NCI-H146 treated with DMSO at 0.1 percent for 48 hours (cell line): Measurements from ENCODE around the gene PRSS37.
"Not testable (repeated sequence)": the region's sequence is repeated elsewhere in the genome, so short reads cannot be mapped to it uniquely, and the experiment has no call there.

Experiments used
- DNase-seq: peaks from one replicate; lab custom pipeline; 2025; ENCODE audit not compliant: unreplicated experiment; lab: John Stamatoyannopoulos, UW

The PRSS37 gene, protein sequence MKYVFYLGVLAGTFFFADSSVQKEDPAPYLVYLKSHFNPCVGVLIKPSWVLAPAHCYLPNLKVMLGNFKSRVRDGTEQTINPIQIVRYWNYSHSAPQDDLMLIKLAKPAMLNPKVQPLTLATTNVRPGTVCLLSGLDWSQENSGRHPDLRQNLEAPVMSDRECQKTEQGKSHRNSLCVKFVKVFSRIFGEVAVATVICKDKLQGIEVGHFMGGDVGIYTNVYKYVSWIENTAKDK

GRCh38 chr7:141841385-141841784, at the start of gene PRSS37:
PRSS37 (minus strand) TSS chr7:141841485; CDS start chr7:141841049, 436 bp downstream.
- no peak for DNase-seq

GRCh38 chr7:141889321-141889720, 48.0 kb upstream of the PRSS37 start:
- DNase-seq: no peak

GRCh38 chr7:141884539-141885225, 43.4 kb upstream of the PRSS37 start:
- no peak for DNase-seq

DNA sequence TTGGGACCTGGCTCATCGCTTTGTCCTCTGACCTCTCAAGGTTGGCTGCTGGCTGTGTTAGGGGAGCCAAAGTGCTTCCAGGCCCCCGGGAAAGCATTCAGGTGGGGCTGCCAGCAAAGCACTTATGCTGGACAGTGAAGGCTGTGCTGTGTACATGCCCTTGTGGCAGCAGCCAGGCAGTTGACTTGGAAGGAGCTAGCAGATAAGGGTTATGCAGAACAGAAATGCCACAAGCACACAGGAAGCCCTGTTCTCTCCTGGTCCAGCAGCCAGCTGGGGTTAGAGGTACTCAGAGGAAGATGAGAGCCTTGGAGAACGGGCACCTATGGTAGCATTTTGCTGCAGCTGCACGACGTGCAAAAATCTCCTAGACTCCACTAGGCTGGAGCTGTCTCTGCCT, 39.7 kb upstream of the PRSS37 start:
- no peak for DNase-seq

DNA sequence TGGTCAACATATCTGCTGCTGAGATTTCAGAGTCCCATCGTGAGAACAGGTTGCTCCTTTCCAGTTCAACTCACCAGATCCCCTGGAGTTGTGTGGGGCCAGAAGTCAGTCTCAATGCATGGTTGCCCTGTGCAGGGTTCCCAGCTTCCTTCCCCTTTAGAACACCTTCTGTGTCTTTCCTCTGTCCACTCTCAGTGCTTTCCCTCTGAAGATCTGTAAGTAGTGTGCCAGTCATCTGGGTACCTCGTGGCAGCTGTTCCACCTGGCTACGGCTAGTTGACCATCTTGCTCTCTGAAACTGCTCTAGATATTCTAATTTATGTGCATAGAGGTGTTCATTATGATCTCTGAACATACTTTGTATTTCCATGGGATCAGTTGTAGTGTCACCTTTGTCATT, 36.1 kb upstream of the PRSS37 start:
- no peak for DNase-seq

DNA sequence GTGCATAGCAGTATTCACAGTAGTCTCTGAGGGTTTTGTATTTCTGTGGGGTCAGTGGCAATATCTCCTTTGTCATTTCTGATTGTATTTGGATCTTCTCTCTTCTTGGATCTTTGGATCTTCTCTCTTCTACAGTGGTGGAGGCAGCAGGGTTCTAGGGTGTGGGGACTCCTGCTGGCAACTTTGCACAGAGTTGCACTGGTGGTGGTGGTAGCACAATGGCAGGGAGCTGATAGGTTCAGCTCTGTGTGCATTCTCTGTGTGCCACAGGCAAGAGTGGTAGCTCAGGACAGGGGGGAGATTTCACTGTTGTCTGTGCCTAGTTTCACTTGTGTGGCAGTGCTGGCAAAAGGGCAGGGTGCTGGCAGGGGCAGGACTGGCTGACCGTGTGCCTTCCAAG, 35.1 kb upstream of the PRSS37 start:
- DNase-seq: no peak

- no peak for DNase-seq
Measured at GRCh38 chr7:141875453-141875852, 34.2 kb upstream of the PRSS37 start.

DNA sequence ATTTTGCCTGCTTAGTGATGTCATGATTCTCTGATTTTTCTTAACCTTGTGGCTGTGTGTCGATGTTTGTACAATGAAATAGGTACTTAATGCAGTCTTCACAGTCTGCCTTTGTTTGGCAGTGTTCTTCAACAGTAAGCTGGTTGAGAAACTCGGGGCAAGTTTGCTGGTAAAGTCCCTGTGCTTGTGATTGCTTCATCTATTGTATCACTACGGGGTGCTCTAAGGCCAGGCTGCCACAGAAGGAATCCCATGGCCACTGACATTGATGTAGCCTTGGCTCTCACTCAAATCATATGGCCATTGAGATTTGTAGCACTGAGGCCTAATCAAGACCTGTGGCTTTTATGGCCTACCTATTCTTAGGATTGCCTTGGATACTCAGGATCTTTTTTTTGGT, 33.5 kb upstream of the PRSS37 start:
- no peak for DNase-seq

DNA sequence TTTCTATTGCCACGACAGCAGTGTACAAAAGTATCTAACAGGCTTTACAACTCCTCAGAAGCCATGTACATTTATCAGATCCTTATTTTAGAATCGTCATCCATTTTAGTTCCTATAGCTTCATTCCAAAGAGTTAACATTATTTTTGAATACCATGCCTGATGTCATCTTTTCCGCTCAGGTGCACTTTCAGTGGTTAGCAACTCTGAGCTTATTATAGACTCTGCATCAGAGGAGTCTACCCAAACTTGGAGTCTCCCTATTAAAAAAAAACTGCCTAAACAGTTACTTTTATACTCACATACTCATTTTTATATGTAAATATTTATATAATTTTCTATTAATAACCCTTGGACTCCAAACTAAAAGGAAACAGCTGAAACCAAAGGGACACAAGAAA, 31.6 kb upstream of the PRSS37 start:
- no peak for DNase-seq

GRCh38 chr7:141866974-141867373, 25.7 kb upstream of the PRSS37 start:
- DNase-seq: no peak

- DNase-seq: no peak
Measured at GRCh38 chr7:141864765-141865447, 23.6 kb upstream of the PRSS37 start.

DNA sequence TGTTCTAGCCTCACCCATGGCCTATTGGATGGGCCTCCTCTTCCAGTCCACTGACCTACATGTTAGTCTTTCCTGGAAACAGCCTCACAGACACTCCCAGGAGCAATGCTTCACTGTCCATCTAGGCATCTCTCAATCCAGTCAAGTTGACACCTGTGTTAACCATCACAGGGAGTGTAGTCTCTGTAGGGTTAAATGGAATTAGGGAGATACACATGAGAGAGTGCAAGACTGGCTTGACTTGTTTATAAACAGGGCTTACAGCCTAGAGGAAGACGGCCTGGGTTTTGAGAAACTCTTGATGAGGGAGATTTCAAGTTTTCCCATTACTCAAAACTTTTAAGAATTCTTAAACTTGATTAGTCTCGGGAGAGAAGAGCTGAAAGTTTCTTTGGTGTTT, 18.9 kb upstream of the PRSS37 start:
- DNase-seq: no peak

DNA sequence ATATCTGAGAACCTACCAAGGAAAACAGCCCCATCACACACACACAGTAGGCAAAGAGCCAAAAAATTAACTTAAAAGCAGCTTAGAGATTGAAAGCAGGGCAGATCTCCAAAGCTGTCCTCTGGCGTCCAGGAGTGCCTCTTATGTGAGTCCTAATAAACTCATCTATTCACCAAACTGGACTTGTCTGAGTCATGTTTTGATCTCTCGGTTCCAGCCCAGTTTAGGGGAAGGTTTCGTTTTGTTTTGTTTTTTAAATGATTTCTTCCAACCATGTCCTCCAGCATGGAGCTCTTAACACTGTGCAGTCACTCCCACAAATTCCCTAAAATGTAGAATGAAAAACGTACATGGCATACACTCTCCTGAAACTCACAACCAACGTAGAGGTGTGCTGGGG, 6.7 kb upstream of the PRSS37 start:
- DNase-seq: no peak

GRCh38 chr7:141844256-141844655, 3.0 kb upstream of the PRSS37 start:
- DNase-seq: no peak

GRCh38 chr7:141842904-141843303, 1.6 kb upstream of the PRSS37 start:
- no peak for DNase-seq

DNA sequence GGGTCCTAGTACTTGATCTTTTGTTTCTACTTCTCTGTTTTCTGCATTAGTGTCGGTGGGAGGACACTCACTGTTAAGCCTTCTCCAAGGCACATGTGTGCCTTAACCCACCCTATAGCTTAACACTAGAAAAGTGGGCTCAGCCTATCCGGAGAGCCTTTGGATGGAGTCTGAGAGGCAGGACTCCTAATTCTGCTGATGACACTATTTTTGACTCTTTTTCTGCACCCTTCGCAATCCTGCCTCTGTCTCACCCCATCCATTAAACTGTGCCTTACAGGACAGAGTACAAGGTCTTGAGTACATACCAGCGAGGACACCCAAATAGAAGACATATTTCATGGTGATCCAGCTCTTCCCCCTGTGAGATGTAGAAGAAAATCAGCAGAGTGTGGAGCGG, 577 bp downstream of the PRSS37 start:
- DNase-seq: no peak

- no peak for DNase-seq
Measured at GRCh38 chr7:141839256-141839655, 2.0 kb downstream of the PRSS37 start.

- no peak for DNase-seq
Measured at GRCh38 chr7:141838581-141838980, 2.7 kb downstream of the PRSS37 start.

DNA sequence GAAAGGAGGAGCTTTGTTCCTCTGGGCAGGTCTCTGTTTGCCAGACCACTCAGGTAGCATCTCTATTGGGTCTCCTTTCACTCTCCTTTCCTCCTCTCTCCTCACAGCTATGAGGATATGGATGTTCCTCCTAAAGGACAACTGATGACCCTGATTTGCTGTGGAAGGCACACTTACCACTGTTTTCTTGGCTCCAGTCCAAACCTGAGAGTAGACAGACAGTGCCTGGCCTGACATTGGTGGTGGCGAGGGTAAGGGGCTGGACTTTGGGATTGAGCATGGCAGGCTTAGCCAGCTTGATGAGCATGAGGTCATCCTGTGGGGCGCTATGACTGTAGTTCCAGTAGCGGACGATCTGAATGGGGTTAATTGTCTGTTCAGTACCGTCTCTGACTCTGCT, 3.6 kb downstream of the PRSS37 start:
- no peak for DNase-seq

- DNase-seq: not testable (repeated sequence)
Measured at GRCh38 chr7:141822432-141822831, 18.9 kb downstream of the PRSS37 start.

GRCh38 chr7:141820067-141820466, 21.2 kb downstream of the PRSS37 start:
- DNase-seq: no peak

GRCh38 chr7:141792526-141792925, 48.8 kb downstream of the PRSS37 start:
- DNase-seq: no peak
